Activated CD4-positive, alpha-beta T cell treated with anti-CD3 and anti-CD28 coated beads for 24 hours (primary cell): Measurements from ENCODE around the gene CHIC2.
A peak's percentile ranks its signal among the peaks of the same experiment; 100 is the strongest.
"Not testable (repeated sequence)": the region's sequence is repeated elsewhere in the genome, so short reads cannot be mapped to it uniquely, and the experiment has no call there.

Source experiments
- DNase-seq, 2 donors: peaks; one replicate each; pipeline ENCODE4 v3.0.0-alpha.2; 2020; ENCODE audit warnings: low read depth in 2 of 2

The CHIC2 gene

GRCh38 chr4:54064317-54065111, at the start of gene CHIC2:
Gene CHIC2 (minus strand): TSS chr4:54064605. CDS start chr4:54064300, 305 bp downstream.
- DNase-seq: peak; percentile 89 to 90

GRCh38 chr4:54113206-54113605, 48.8 kb upstream of the CHIC2 start:
- DNase-seq: not testable (repeated sequence)

GRCh38 chr4:54110019-54110416, 45.6 kb upstream of the CHIC2 start:
- DNase-seq: no peak

GRCh38 chr4:54109241-54110018, 45.0 kb upstream of the CHIC2 start:
- DNase-seq: no peak

- DNase-seq: no peak
Measured at GRCh38 chr4:54107951-54108748, 43.7 kb upstream of the CHIC2 start.

- DNase-seq: no peak
Measured at GRCh38 chr4:54104907-54105306, 40.5 kb upstream of the CHIC2 start.

- no peak for DNase-seq
Measured at GRCh38 chr4:54103190-54103574, 38.8 kb upstream of the CHIC2 start.

- DNase-seq: no peak
Measured at GRCh38 chr4:54102531-54103106, 38.2 kb upstream of the CHIC2 start.

GRCh38 chr4:54101190-54102041, 37.0 kb upstream of the CHIC2 start:
- DNase-seq: no peak

GRCh38 chr4:54100595-54101189, 36.3 kb upstream of the CHIC2 start:
- DNase-seq: no peak

- DNase-seq: no peak
Measured at GRCh38 chr4:54099748-54100574, 35.6 kb upstream of the CHIC2 start, which contains the start of gene GSX2. Gene GSX2 (plus strand): TSS chr4:54100163. CDS start chr4:54100345, 182 bp downstream.

- DNase-seq: no peak
Measured at GRCh38 chr4:54099287-54099747, 34.9 kb upstream of the CHIC2 start.

GRCh38 chr4:54098375-54098774, 34.0 kb upstream of the CHIC2 start:
- no peak for DNase-seq

- DNase-seq: no peak
Measured at GRCh38 chr4:54097152-54097551, 32.7 kb upstream of the CHIC2 start.

GRCh38 chr4:54096295-54096962, 32.0 kb upstream of the CHIC2 start:
- no peak for DNase-seq

- DNase-seq: no peak
Measured at GRCh38 chr4:54095110-54095825, 30.9 kb upstream of the CHIC2 start.

- no peak for DNase-seq
Measured at GRCh38 chr4:54094451-54094850, 30.0 kb upstream of the CHIC2 start.
